NB4 (cell line): ENCODE results near the gene NPIPA5.
A peak's percentile ranks its signal among the peaks of the same experiment; 100 is the strongest.
"Not testable (repeated sequence)": the region's sequence is repeated elsewhere in the genome, so short reads cannot be mapped to it uniquely, and the experiment has no call there.

ENCODE experiments used
- DNase-seq: peaks from one replicate; pipeline ENCODE4 v3.0.0; 2010; ENCODE audit warnings: low read depth
- H3K4me3 ChIP-seq: one replicate; pipeline ENCODE4 v1.5.1; 2011; ENCODE audit warnings: mild to moderate bottlenecking, low read depth, low read length, moderate library complexity
- MYC ChIP-seq: IDR thresholded peaks from 2 replicates; pipeline ENCODE4 v1.6.1; 2011; ENCODE audit warnings: low read depth, low read length
- POLR2A ChIP-seq: IDR thresholded peaks from 2 replicates; pipeline ENCODE4 v1.6.1; 2011; ENCODE audit warnings: mild to moderate bottlenecking; ENCODE audit not compliant: insufficient read length; ENCODE audit errors: extremely low read depth
- TF ChIP-seq, protein P1 (sequence below): IDR thresholded peaks from one replicate; pipeline ENCODE4 v1.5.1; 2012; ENCODE audit warnings: low read depth, low read length
- TF ChIP-seq, protein P2 (sequence below): IDR thresholded peaks from 2 replicates; pipeline ENCODE4 v1.6.1; 2011; ENCODE audit warnings: low read depth, low read length

Gene NPIPA5

DNA sequence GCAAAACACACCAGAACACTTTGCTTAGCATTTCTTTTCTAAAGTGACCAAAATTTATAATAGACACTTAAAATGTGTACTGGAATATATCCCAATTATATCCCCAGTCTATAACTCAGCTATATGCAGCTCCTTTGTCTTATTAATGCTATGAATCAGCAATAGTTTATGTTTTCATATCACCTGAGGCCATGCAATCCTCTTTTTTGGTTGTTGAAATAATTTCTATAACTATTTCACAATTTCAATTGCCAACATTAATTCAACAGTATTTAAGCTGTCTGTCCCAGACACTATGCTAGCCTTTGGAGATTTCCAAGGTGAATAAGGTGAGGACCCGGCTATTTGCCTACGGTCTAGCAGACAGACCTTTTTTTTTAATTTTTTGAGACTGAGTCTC is 39.1 kb upstream of the NPIPA5 start:
- H3K4me3 ChIP-seq: no peak overlapping the region
- no peak for DNase-seq
- TF ChIP-seq, protein P1, sequence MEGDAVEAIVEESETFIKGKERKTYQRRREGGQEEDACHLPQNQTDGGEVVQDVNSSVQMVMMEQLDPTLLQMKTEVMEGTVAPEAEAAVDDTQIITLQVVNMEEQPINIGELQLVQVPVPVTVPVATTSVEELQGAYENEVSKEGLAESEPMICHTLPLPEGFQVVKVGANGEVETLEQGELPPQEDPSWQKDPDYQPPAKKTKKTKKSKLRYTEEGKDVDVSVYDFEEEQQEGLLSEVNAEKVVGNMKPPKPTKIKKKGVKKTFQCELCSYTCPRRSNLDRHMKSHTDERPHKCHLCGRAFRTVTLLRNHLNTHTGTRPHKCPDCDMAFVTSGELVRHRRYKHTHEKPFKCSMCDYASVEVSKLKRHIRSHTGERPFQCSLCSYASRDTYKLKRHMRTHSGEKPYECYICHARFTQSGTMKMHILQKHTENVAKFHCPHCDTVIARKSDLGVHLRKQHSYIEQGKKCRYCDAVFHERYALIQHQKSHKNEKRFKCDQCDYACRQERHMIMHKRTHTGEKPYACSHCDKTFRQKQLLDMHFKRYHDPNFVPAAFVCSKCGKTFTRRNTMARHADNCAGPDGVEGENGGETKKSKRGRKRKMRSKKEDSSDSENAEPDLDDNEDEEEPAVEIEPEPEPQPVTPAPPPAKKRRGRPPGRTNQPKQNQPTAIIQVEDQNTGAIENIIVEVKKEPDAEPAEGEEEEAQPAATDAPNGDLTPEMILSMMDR: no peak
- TF ChIP-seq POLR2A (no peak), MYC (no peak)
- TF ChIP-seq, protein P2, sequence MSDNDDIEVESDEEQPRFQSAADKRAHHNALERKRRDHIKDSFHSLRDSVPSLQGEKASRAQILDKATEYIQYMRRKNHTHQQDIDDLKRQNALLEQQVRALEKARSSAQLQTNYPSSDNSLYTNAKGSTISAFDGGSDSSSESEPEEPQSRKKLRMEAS: no peak

DNA sequence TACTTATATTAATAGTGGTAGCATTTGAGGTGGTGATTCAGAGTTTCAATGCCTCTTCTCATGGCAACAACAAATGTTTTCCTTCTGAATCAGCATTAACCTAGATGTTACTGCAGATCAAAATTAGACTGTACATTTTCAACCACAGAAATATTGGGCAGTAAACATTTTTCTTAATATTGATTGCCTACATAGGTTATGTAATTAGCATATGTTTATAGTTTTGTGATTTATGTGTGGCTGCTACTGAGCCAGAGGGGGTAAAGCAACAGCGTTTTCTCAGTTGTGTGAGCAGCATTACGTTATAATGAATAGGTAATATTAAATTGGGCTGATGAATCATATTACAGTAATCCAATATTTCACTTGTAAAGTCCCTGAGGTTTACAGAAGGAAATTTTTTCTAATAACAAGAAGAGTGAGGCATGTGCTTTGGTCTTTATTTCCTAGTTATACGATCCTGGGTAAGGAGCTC is 37.5 kb upstream of the NPIPA5 start:
- no peak for TF ChIP-seq MYC
- no peak for TF ChIP-seq POLR2A
- TF ChIP-seq, protein P1: no peak
- TF ChIP-seq, protein P2: no peak
- DNase-seq: no peak
- no peak overlapping the region for H3K4me3 ChIP-seq

DNA sequence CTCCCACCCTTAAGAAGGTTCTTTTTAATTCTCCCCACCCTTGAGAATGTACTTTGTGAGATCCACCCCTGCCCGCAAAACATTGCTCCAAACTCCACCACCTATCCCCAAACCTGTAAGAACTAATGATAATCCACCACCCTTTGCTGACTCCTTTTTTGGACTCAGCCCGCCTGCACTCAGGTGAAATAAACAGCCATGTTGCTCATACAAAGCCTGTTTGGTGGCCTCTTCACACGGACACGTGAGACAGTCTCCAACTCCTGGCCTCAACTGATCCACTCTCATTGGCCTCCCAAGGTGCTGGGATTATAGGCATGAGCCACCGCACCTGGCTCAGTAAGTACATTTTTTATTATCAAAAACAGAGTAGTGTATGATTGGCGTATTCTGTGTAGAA is 31.4 kb upstream of the NPIPA5 start:
- not testable (repeated sequence) for DNase-seq, H3K4me3 ChIP-seq

DNA sequence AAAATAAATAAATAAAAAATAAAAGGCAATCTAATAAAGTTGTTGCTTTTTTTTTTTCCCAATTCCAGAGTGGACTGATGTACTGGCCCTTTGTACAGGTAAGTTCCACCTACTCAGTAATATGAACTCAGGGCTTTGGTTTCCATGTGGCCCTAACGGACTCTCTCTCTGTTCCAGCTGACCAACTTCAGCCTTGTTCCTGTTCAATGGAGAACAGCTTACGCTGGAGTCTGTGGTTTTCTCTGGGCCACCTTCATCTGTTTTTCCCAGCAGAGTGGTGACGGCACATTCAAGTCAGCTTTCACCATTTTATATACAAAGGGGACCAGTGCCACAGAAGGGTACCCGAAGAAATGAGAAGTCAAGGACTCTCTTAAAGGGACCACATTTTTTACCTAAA is 29.7 kb upstream of the NPIPA5 start:
- H3K4me3 ChIP-seq, DNase-seq: not testable (repeated sequence)

DNA sequence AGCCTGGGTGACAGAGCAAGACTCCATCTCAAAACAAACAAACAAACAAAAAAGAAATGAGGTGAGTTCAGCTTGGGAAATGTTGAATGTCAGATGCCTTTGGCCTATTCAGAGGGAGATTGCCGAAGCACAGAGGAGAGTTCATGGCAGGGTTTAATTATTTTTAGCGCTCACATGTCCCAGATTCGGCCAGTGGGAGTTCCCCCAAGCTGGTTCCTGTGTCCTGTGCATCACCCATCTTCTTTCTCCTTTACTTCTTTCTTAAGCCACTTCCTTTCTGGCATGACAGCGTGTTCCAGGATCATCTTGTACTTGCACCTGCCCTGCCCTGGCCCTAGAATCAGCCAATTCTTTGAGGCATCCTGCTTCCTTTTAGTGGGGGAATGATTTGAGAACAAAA is 26.7 kb upstream of the NPIPA5 start:
- DNase-seq: no peak
- H3K4me3 ChIP-seq: no peak overlapping the region
- TF ChIP-seq MYC (no peak), POLR2A (no peak)
- TF ChIP-seq, protein P2: no peak
- TF ChIP-seq, protein P1: no peak

DNA sequence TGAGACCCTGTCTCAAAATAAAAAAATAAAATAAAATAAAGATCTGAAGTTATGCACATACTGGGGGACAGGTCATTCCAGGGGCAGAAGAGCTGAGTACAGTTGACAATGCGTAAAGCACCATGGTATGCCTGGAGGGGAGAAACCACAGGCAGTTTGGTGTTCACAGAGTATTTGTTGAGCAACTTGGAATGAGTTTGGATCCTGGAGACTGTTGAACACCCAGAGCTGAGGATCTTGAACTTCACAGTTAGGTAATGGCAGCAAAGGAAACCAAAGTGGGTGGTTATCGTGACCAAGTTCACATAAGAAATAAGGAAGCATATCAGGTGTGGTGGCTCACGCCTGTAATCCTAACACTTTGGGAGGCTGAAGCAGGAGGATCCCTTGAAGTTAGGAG is 26.0 kb upstream of the NPIPA5 start:
- not testable (repeated sequence) for H3K4me3 ChIP-seq

DNA sequence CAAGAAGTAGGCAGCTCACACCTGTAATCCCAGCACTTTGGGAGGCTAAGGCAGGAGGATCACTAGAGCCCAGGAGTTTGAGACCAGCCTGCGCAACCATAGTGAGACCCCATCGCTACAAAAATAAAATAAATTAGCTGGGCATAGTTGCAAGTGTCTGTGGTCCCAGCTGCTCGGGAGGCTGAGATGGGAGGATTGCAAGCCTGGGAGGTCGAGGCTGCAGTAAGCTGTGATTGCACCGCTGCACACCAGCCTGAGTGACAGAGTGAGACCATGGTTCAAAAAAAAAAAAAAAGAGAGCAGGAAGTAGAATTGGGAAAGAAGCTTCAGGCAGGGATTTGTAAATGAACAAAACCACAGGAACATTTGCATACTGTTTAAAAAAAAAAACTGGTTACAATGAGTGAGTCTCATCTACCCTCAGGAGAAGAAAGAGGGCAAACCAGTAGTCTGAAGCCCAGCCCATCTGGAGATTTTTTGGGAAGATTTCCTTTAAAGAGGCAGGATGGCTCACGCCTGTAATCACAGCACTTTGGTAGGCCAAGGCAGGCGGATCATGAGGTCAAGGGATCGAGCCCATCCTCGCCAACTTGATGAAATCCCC is 25.4 kb upstream of the NPIPA5 start:
- peak; percentile 18 for DNase-seq
- TF ChIP-seq, protein P2: no peak
- TF ChIP-seq, protein P1: no peak
- no peak for TF ChIP-seq POLR2A
- no peak overlapping the region for H3K4me3 ChIP-seq

More for the DNA sequence above, 26.0 kb upstream of the NPIPA5 start:
- DNase-seq: peak; percentile 9

DNA sequence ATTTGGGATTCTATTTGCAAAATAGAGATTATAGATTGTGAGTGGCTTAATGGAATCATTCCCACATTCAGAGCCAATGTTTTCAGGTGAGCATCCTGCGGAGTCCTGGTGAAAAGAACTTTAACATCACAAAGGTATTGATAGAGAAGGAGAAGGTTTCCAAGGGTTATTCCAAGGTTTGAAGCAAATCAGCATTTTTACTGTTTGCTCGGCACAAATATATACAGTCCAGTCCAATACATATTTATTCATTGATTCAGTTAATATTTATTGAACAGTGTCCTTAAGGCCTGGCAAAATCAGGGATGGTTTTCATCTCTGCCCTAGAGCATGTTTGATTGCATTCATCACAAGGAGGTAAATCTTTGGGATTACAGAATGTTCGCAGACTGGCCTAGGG is 23.9 kb upstream of the NPIPA5 start:
- DNase-seq: no peak
- H3K4me3 ChIP-seq: no peak overlapping the region
- TF ChIP-seq, protein P1: no peak
- no peak for TF ChIP-seq MYC
- TF ChIP-seq, protein P2: no peak

DNA sequence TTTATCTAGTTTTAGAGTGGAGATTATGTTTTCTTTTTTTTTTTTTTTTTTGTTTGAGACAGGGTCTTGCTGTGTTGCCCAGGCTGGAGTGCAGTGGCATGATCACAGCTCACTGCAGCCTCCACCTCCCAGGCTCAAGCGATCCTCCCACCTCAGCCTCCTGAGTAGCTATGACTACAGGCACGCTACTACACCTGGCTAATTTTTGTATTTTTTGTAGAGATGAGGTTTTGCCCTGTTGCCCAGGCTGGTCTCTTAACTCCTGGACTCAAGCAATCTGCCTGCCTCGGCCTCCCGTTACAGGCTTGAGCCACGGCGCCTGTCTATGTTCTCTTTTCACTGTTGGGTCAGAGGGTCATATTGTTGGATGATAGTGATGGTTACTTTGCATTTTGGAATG is 22.2 kb upstream of the NPIPA5 start:
- H3K4me3 ChIP-seq, DNase-seq: not testable (repeated sequence)
